SK-N-SH treated with all-trans-retinoic acid at 6 μM for 48 hours (cell line): Measurements from ENCODE around the gene UROD.

Source experiments
- ESRRG ChIP-seq: fragments of 250-450 bp; sonication (Bioruptor Pico); IDR thresholded peaks from 2 replicates; pipeline ENCODE4 v1.6.1; 2021; ENCODE audit warnings: mild to moderate bottlenecking
- PATZ1 ChIP-seq: fragments of 250-450 bp; sonication (Bioruptor Pico); IDR thresholded peaks from 2 replicates; pipeline ENCODE4 v1.8.0; 2020; ENCODE audit warnings: mild to moderate bottlenecking, moderate library complexity, borderline replicate concordance
- PPARA ChIP-seq: fragments of 250-450 bp; sonication (Bioruptor Pico); IDR thresholded peaks from 2 replicates; pipeline ENCODE4 v1.5.0; 2020; ENCODE audit warnings: mild to moderate bottlenecking, borderline replicate concordance
- ZFP30 ChIP-seq: fragments of 450-650 bp; formaldehyde crosslinking; IDR thresholded peaks from 2 replicates; pipeline ENCODE4 v1.5.0; 2022; ENCODE audit warnings: mild to moderate bottlenecking, moderate library complexity
- ZNF70 ChIP-seq: fragments of 450-650 bp; formaldehyde crosslinking; IDR thresholded peaks from 2 replicates; pipeline ENCODE4 v1.5.0; 2020; ENCODE audit warnings: mild to moderate bottlenecking, moderate library complexity

DNA sequence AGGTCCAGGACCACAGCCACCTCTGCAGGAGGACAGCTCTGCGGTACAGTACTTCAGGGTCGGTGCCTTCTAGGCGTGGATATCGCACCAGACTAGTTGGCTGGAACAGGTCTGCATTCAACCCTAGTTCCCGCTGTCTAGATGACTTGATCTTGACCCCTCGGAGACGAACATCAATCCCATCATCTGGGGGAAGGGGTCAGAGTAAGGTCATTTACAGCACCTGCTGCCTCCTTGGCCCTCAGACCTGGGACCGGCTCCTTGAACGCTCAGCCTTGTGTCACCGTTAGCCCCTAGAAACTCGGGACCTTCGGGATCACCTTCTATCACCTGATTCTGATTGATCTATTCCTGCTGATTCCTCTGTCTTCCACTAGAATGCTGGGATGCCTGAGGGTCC, 3.5 kb upstream of the UROD start:
- TF ChIP-seq ZNF70 (no peak), PPARA (CRISPR knock-in tag) (no peak), ZFP30 (no peak), ESRRG (CRISPR knock-in tag) (no peak), PATZ1 (CRISPR knock-in tag) (no peak)
